HG02884 (cell line): ENCODE measurements around the gene LHFPL4.
"Not testable (repeated sequence)": the region's sequence is repeated elsewhere in the genome, so short reads cannot be mapped to it uniquely, and the experiment has no call there.

Experiments
- ATAC-seq: cut with Tn5 transposase; IDR thresholded peaks from one replicate; pipeline ENCODE4 v1.9.1; 2021; ENCODE audit warnings: mild to moderate bottlenecking, moderate library complexity; ENCODE audit not compliant: unreplicated experiment

LHFPL4 gene

DNA sequence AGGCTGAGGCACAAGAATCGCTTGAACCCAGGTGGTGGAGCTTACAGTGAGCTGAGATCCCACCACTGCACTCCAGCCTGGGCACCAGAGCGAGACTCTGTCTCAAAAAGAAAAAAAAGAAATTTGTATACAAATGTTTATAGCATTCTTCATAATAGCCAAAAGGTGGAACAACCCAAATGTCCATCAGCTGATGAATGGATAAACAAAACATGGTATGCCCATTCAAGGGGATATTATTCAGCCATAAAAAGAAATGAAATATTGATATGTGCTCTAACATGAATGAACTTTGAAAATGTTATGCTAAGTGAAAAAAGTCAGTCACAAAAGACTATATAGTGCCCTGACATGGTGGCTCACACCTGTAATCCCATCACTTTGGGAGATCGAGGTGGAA lies 11.4 kb downstream of the LHFPL4 start:
- no peak for ATAC-seq

- no peak for ATAC-seq
Observed at GRCh38 chr3:9536212-9536611, 17.4 kb downstream of the LHFPL4 start.

GRCh38 chr3:9534429-9534828 lies 19.2 kb downstream of the LHFPL4 start:
- no peak for ATAC-seq

- ATAC-seq = no peak
Observed at GRCh38 chr3:9525078-9525477, 28.5 kb downstream of the LHFPL4 start.

DNA sequence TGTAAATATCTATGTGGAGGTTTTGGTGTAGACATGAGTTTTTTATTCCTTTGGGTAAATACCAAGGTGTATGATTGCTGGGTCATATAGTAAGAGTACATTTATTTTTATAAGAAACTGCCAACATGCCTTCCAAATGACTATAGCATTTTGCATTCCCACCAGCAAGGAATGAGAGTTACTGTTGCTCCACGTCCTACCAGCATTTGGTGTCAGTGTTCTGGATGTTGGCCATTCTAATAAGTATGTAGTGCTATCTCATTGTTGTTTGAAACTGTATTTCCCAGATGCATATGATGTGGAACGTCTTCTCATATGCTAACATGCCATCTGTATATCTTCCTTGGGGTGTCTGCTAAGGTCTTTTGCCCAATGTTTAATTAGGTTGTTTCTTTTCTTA lies 38.7 kb downstream of the LHFPL4 start:
- ATAC-seq = no peak

DNA sequence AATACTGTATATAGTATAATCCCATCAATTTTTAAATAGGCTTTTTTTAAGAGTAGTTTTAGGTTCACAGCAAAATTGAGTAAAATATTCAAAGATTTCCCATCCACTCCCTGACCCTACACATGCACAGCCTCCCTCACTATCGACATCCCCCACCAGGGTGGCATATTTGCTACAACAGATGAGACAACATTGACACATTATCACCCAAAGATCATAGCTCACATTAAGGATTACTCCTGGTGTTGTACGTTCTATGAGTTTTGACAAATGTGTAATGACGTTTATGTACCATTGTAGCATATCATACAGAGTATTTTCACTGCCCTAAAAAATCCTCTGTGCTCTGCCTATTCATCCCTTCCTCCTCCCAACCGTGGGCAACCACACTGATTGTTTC lies 39.3 kb downstream of the LHFPL4 start:
- ATAC-seq = no peak

DNA sequence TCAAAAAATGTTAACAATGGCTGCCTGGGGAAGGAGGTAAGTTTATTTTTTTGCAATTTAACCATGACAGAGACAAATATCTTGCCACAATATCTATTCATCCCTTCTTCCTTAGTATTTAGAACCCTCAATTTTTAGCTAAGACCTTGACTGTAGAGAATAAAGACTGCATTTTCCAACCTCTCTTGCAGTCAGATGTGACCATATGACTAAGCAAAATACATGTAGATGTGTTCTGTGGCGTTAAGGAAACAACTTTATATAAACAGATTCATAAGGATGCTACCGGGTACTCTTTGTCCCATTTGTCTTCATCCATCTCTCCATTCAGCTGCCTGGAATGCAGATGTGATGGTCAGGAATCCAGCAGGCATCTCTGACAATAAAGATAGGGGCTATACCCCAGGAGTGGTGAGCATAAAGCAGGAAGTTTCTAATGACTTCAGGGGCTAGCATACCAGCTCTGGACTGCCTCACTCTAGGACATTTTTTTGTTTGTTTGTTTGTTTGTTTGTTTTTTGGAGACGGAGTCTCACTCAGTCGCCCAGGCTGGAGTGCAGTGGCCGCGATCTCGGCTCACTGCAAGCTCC lies 41.1 kb downstream of the LHFPL4 start:
- no peak for ATAC-seq

GRCh38 chr3:9508781-9509180 lies 44.8 kb downstream of the LHFPL4 start:
- ATAC-seq = no peak

DNA sequence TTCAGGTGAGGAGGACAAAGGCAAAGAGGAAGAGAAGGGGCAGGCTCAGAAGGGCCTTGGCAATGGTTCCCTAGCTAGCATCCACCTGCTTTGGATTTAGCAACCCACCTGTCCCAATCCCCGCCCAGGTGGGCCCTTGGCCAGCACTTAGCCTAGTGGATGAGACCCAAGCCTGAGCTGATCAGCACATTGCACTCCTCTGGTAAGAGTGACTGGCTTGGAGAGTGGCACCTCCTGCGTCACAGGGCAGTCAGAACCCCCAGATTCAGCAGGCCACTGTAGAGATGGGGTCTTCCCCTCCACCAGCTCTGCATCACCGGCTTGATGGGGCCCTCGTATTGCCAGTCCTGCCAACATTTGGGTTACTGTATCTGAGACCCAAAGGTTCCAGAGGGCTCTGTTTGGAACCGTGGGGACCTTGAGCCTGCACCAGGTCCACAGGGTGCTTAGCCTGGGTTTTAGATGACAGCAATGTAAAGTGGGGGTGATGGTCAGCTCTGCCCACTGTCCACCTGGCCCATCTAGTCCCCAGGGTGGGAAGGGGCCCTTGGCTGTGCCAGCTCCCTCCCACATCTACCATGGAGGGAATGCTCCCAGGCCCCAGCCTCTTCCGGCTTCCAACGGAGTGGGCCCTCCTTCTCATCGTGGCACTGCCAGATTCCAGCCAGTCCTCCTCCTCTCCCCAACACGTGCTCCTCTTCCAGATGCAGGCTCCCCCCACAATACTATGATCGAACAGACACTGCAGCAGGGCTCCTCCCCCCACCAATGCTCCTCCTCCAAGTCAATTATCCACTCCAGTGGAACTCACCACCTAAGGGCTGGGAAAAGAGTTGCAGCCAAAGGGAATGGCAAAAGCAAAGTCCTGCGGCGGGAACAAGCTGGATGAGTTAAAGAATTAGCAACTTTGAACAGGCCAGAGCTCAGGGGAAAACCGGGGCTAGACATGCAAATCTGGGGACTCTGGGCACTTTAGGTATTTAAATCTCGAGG lies 45.7 kb downstream of the LHFPL4 start:
- ATAC-seq = no peak

DNA sequence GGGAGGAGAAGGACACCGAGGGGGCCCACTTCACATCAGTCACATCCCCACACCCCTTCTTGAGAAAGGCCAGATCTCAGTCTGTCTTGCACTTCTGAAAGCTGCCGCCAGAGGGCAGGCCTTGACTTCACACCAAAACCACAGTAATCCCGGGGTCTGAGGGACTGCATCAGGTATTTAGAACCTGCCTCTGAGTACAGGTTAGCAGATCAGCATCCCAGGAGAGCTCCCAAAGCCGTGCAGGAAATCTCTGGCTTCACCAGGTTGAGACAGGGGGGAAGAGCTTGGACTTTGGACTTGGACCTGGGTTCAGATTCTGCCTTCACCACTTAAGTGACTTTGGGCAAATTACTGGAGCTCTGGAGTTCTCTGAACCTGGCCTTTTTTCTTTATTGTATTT lies 50.3 kb downstream of the LHFPL4 start:
- peak; percentile 63 for ATAC-seq

DNA sequence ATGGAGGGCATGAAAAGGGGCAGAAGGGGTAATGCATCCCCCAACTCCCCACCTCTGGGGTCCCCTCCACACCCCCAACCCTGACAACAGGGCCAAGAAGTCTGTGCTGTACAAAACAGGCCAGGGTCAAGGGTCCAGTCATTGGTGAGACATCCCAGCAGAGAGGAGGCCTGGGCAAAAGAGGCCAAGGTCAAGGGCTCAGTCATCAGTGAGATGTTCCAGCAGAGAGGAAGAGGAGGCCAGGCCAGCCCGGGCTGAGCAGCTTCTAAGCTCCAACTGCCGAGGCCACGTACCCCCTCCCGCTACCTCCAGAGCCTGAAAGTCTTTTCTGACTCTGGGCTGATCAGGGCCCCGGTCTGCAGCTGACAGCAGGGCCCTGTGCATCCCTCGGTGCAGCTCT lies 52.4 kb downstream of the LHFPL4 start:
- ATAC-seq = no peak

DNA sequence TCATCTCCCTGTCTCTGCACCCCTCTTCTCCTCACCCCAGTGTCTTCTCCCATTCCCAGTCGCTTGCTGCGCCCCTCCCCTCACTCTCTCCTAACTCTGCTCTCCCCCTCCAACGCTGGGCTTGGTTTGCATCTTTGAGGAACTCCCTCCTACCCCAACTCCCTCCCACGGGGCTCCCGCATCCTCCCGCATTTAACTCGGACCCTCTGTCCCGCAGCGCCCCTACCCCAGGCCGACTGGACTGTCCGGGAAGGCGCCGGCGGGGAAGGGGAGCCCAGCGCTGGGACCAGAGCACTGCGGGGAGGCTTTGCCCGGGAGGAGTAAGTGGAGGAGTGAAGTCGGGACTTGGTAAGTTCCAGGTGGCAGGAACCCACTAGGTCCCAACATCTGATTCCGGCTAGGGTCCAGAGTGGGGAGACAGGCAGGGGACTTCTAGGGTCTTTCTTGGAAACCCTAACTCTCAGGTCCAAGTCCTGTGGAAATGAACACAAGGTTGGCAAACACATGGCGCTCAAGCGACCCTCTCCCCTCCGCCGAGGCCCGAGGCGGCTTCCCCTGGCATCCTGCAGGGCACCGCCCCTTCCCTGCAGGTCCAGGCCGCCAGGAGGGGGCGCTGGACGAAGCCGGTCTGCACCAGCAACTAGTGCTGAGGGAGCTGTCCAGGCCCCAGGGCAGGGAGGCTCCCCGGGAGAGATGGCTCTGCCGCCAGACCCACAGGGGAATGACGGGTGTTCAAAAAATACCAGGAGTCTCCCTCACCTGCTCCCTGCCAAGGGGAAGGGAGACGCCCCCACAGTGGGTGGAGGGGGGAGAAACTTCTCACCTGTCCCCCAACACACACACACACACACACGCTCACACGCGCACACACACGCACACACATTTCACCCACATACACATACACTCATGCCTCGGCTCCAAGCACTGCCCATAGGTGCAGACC lies 53.2 kb downstream of the LHFPL4 start:
- no peak for ATAC-seq

- no peak for ATAC-seq
Observed at GRCh38 chr3:9499455-9500107, 54.0 kb downstream of the LHFPL4 start.

DNA sequence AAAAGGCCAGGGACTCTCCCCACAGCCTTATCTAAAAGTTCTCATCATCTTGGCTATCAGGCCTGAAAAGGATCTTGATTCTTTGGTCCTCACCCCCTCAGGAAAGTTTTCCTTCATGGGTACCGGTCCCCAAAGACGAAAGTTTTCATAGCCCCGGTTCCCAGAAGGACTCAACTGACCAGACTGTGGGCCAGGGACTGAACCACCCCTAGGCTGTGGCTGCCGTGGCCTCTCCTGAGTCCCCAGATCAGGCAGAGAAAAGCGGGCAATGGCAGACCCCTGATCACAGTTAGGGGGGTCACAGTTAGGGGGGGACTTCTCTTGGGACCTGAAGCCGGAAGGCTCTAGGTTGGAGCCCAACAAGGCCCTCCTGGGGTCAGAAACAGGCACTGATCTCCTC lies 54.8 kb downstream of the LHFPL4 start:
- ATAC-seq = no peak

DNA sequence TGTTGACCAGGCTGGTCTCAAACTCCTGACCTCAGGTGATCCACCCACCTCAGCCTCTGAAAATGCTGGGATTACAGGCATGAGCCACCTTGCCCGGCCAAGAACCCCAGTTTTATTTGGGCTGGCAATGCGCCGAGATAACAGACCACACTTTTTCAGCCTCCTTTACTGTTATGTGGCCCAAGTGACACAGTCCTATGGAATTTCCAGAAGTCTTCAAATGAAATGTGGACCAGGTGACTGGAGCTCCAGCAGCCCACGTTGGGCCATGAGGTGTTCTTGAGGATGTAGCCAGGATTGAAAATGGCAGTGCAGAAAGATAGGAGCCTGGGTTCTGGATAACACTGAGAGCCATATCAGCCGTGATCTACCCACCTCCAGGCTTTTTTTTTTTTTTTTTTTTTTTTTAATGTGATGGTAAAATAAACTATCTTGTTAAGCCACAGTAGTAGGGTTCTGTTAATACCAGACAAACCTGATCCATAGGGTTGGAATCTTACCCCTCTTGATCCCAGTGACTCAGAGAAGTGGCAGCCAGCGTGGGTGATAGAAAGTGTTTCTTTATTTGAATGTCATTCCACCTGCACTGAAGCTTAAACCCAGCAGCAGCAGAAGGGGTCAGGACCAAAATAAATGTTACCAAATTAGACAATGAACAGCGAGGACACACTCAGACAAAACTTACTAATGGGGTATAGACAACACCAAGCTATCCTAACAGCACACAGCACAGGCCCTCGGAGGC lies 55.6 kb downstream of the LHFPL4 start:
- ATAC-seq = no peak

- ATAC-seq = no peak
Observed at GRCh38 chr3:9496893-9497292, 56.7 kb downstream of the LHFPL4 start.

GRCh38 chr3:9494036-9494435 lies 59.6 kb downstream of the LHFPL4 start:
- not testable (repeated sequence) for ATAC-seq

DNA sequence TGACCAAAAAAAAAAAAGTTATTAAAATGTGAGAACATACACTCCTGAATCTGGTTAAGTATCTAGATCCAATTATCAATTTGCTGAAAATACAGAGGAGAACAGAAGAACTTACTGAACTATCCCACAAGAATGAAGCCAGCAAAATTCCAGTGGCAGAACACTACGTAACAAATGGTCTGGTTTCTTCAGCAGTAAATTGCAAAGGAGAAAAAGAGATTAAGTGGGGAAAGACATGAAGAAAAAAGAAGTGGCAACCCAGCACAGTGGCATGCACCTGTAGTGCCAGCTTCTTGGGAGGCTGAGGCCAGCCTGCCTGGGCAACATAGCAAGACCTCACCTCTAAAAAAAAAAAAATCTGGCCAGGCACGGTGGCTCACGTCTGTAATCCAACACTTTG lies 62.1 kb downstream of the LHFPL4 start:
- no peak for ATAC-seq

- ATAC-seq = no peak
Observed at GRCh38 chr3:9485248-9485647, 68.4 kb downstream of the LHFPL4 start.

DNA sequence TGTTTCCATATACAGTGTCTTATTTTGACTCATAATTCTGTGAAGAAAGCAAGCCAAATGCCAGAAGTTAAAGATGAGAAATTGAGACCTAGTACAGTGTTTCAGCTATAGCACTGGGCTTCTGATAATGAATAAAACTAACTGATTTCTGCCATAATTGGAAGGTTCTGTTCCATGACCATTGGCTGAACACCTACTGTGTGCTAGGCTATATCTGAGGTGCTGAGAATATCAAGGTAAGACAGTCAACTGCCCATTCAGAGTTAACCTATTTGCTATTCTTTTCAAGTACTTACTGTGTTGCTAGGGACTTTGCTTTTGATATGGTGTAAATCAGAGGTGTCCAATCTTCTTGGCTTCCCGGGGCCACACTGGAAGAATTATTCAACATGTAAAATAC lies 73.4 kb downstream of the LHFPL4 start:
- no peak for ATAC-seq
